Loucy (cell line): ENCODE results near the gene GNS.

Source experiments
- H2AFZ ChIP-seq: fragments of 200-600 bp; sonication (generic); 2 replicates; pipeline ENCODE4 v1.6.0; 2016; ENCODE audit warnings: antibody characterized with exemption, mild to moderate bottlenecking, low read length, moderate library complexity
- H3F3A ChIP-seq: fragments of 200-600 bp; 2 replicates; pipeline ENCODE4 v1.6.0; 2016; ENCODE audit warnings: antibody characterized with exemption, low read depth, mild to moderate bottlenecking
- H3K27me3 ChIP-seq: fragments of 200-600 bp; sonication (generic); 2 replicates; pipeline ENCODE4 v1.6.1; 2014; ENCODE audit warnings: low read length, mild to moderate bottlenecking; ENCODE audit not compliant: insufficient read depth, poor library complexity, severe bottlenecking
- H3K36me3 ChIP-seq: fragments of 200-600 bp; sonication (generic); 2 replicates; pipeline ENCODE4 v1.6.1; 2016; ENCODE audit warnings: low read length; ENCODE audit not compliant: insufficient read depth
- H3K4me1 ChIP-seq: fragments of 200-600 bp; sonication (generic); 2 replicates; pipeline ENCODE4 v1.5.1; 2014; ENCODE audit warnings: low read length, mild to moderate bottlenecking; ENCODE audit not compliant: insufficient read depth, poor library complexity, severe bottlenecking
- H3K4me2 ChIP-seq: fragments of 200-600 bp; sonication (generic); 2 replicates; pipeline ENCODE4 v1.6.0; 2014; ENCODE audit warnings: antibody characterized with exemption, low read length, low read depth, mild to moderate bottlenecking; ENCODE audit not compliant: poor library complexity, severe bottlenecking
- H3K4me3 ChIP-seq: fragments of 200-600 bp; sonication (generic); 2 replicates; pipeline ENCODE4 v1.5.1; 2014; ENCODE audit warnings: low read length, mild to moderate bottlenecking, mixed read lengths; ENCODE audit not compliant: poor library complexity, severe bottlenecking
- H3K79me2 ChIP-seq: fragments of 200-600 bp; sonication (generic); 2 replicates; pipeline ENCODE4 v1.6.1; 2014; ENCODE audit warnings: low read length; ENCODE audit not compliant: insufficient read depth
- H3K9ac ChIP-seq: fragments of 200-600 bp; sonication (generic); 2 replicates; pipeline ENCODE4 v1.6.0; 2014; ENCODE audit warnings: mild to moderate bottlenecking, low read depth, low read length, moderate library complexity; ENCODE audit not compliant: poor library complexity, severe bottlenecking
- H3K9me2 ChIP-seq: fragments of 200-600 bp; sonication (generic); replicated peaks from 2 replicates; pipeline ENCODE4 v1.6.1; 2016; ENCODE audit warnings: low read depth, low read length, mixed read lengths
- H3K9me3 ChIP-seq: fragments of 200-600 bp; sonication (generic); 2 replicates; pipeline ENCODE4 v1.6.1; 2014; ENCODE audit warnings: mild to moderate bottlenecking, antibody characterized with exemption, low read length, low read depth; ENCODE audit not compliant: insufficient read depth
- H4K20me1 ChIP-seq: fragments of 200-600 bp; sonication (generic); 2 replicates; pipeline ENCODE4 v1.6.0; 2014; ENCODE audit warnings: antibody characterized with exemption, low read length, mild to moderate bottlenecking; ENCODE audit not compliant: insufficient read depth, poor library complexity, severe bottlenecking
- CTCF ChIP-seq: fragments of 200-600 bp; sonication (generic); conservative IDR thresholded peaks from 2 replicates; pipeline ENCODE4 v1.5.1; 2014; ENCODE audit warnings: mild to moderate bottlenecking, antibody characterized with exemption, low read length
- EZH2phosphoT487 ChIP-seq: fragments of 200-600 bp; IDR thresholded peaks from 2 replicates; pipeline ENCODE4 v1.6.1; 2018; ENCODE audit warnings: antibody characterized with exemption, mild to moderate bottlenecking, moderate library complexity, borderline replicate concordance

The GNS gene

DNA sequence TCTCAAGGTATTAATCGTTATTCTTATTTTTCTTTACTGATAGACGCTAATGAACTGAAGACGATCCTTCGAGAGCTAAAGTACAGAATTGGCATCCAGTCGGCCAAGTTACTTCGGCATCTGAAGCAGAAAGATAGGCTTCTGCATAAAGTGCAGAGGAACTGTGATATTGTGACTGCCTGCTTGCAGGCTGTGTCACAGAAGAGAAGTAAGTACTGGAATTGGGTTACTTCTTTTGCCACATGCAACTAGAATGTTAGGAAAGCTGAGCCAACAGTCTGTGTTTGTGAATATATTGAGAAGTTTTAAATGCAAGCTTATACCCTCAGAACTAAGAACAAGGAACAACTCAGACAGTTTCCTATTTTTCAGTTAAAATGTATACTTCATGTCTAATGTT is 26.6 kb upstream of the GNS start:
- no peaks in the 10 kb centered on the region for H3K9me2 ChIP-seq
- no peak overlapping the region for H3K9ac ChIP-seq
- TF ChIP-seq EZH2phosphoT487 = no peak
- TF ChIP-seq CTCF = no peak
- no peak overlapping the region for H2AFZ ChIP-seq
- H3K79me2 ChIP-seq = no peaks in the 10 kb centered on the region
- H3F3A ChIP-seq = no peaks in the 10 kb centered on the region
- no peak overlapping the region for H3K4me3 ChIP-seq
- no peak overlapping the region for H3K4me2 ChIP-seq
- H3K9me3 ChIP-seq = no peaks in the 10 kb centered on the region
- no peaks in the 10 kb centered on the region for H3K27me3 ChIP-seq
- no peaks in the 10 kb centered on the region for H4K20me1 ChIP-seq
- no peaks in the 10 kb centered on the region for H3K36me3 ChIP-seq
- no peaks in the 10 kb centered on the region for H3K4me1 ChIP-seq

DNA sequence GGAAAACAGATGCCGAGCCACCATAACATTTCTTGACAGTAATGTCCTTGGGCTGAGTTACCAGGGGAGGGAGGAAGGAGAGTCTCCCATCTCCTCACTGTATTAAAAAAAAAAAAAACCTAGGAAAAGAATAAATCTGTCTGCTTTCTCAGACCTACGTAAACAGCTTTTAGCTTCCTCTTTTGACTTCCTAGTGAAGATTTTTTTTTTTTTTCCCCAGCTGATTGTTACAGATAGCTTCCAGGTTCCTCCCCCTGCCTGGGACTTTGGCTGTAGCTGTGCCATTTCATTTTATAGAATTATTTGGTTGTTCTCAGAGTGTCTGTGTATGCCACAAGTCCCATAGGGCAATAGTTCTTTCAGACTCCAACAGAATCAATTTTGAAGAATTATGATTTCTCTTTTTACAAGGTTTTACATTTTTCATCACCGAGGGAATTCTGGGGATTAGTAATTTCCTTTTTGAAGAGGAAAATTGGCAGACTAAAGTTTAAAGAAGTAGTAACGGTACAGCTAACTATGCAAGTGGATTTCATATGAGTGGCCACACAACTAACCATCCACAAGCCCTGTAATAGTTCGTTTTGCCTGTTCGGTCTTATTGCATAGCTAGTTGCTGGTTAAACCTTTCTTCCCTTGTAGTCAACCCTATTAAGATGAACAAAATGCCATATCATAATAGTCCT is 23.1 kb upstream of the GNS start:
- no peaks in the 10 kb centered on the region for H3K27me3 ChIP-seq
- no peaks in the 10 kb centered on the region for H3K79me2 ChIP-seq
- no peaks in the 10 kb centered on the region for H3K9me2 ChIP-seq
- H3K4me2 ChIP-seq = no peak overlapping the region
- H3K9me3 ChIP-seq = no peaks in the 10 kb centered on the region
- H2AFZ ChIP-seq = no peak overlapping the region
- no peaks in the 10 kb centered on the region for H3K36me3 ChIP-seq
- H4K20me1 ChIP-seq = no peaks in the 10 kb centered on the region
- H3F3A ChIP-seq = no peaks in the 10 kb centered on the region
- no peak overlapping the region for H3K9ac ChIP-seq
- no peak overlapping the region for H3K4me3 ChIP-seq
- H3K4me1 ChIP-seq = no peaks in the 10 kb centered on the region
- no peak for TF ChIP-seq CTCF
- no peak for TF ChIP-seq EZH2phosphoT487

DNA sequence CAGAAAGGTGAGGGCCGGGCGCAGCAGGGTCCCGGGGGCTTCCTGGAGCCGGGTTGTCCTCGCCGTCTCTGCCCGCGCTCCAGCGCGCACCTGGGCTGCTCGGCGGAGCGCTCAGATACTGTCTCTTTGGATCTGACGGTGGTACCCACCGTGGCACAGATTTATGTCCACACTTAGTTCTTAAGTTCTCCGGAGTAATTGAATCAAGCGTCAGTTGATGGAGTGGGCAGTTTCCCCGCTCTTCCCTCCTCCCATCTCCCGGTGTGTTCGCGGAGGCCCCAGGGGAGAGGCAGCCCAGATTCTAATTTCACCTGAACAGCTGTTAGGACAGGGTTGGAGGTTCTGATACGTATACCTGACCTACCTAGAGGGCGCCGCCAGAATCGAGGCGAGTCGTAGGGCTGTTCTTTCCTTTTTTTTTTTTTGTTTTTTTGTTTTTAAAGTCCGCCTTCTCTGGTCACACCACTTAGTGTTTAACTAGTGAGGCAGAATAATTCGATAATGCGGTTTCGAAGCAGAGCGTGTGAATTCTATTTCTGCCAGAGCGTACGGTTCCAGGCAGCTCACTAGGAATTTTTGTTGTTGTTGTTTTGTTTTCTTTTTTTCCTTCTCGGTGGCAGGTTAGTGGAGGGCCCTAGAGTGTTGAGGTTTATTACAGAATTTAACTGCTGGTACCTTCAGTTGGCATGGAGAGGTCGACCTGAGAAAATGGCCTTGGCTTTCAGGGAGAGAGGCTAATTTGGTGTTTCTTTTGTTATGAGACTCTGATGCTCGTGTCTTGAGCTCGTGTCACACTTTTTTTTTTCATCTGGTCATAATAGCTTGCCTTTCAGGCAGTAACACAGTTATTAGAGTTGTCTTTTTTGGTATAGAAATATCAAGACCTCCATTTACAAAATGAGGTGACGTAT is 22.3 kb upstream of the GNS start:
- no peaks in the 10 kb centered on the region for H3K9me2 ChIP-seq
- no peak overlapping the region for H2AFZ ChIP-seq
- no peaks in the 10 kb centered on the region for H4K20me1 ChIP-seq
- no peak overlapping the region for H3K4me2 ChIP-seq
- H3K4me1 ChIP-seq = no peaks in the 10 kb centered on the region
- no peaks in the 10 kb centered on the region for H3F3A ChIP-seq
- no peaks in the 10 kb centered on the region for H3K36me3 ChIP-seq
- no peaks in the 10 kb centered on the region for H3K79me2 ChIP-seq
- H3K27me3 ChIP-seq = no peaks in the 10 kb centered on the region
- H3K9ac ChIP-seq = no peak overlapping the region
- TF ChIP-seq EZH2phosphoT487 (no peak), CTCF (no peak)
- H3K9me3 ChIP-seq = 0 out of 2 replicates have a peak, but pooled peaks cover 1% of the 10 kb centered on the region
- H3K4me3 ChIP-seq = no peak overlapping the region
